ENCODE measurements around the gene IER2. TPM values are rescaled to one million over a fixed set of nuclear protein-coding genes. Genes with fewer than 3 reads are reported as not detected.
"Not testable (repeated sequence)": the region's sequence is repeated elsewhere in the genome, so short reads cannot be mapped to it uniquely, and the experiment has no call there.

IER2 gene
- total and polyA plus RNA-seq, 8 donors, result 44.6 to 408 (median 115) TPM

GRCh38 chr19:13162724-13163608, 12.8 kb downstream of the IER2 start:
- DNase-seq (peak; percentile 96 to 99 (median 99)), ATAC-seq (peak; percentile 86)
- H3K9me3 ChIP-seq, result no peaks in the 10 kb centered on the region
- TF ChIP-seq CTCF (IDR thresholded peaks at IDR 0.05), result peak in 1 of 2 donors; percentile 10
- H3K27ac ChIP-seq, result peak overlapping the region; percentile 96 to 97
- peak overlapping the region; percentile 17 to 41 for H3K4me3 ChIP-seq
- H3K4me1 ChIP-seq, result peaks cover 35 to 79% of the 10 kb centered on the region in 2 donors
- no peaks in the 10 kb centered on the region for H3K27me3 ChIP-seq
- intact Hi-C loops (cut with DNase I), result no loop called here
- H3K36me3 ChIP-seq, result no peaks in the 10 kb centered on the region

DNA sequence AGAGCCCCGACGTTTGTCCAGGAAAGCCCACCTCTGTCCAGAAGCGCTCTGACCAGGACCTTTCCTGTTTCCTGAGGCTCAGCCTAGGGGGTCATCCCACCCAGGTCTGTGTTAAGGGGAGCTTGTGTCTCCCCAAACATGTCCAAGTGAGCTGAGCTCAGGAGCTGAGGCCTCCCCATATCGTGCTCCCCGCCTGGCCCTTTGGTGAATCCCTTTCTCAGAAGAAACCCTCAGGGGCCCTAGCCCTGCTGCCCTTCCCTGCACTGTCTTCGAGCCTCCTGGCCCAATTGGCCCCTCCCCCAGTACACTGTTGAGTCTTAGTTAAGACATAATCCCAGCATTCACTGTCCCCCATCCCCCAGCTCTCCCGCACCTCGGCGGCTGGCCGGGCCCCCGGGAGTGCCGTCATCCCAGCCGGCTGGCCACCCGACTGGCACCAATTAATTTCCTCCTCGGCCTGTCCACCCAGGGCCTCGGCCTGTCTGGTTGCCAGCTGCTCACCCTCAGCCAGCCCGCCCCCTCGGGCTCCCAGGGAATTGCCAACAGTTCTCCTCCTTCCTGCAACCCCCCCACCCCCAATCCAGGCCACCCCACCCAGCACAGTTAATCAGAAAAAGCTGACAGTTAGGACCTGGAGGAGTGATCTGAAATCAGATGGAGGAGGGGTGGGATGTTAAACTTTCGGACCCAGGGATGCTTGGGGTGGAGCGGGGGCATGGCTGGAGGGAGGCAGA, 13.6 kb downstream of the IER2 start:
- peak; percentile 45 for ATAC-seq
- no peaks in the 10 kb centered on the region for H3K36me3 ChIP-seq
- DNase-seq, result peak; percentile 78 to 91 (median 87)
- peak overlapping the region; percentile 96 to 97 for H3K27ac ChIP-seq
- H3K4me1 ChIP-seq, result peaks cover 35 to 87% of the 10 kb centered on the region in 2 donors
- peak overlapping the region; percentile 17 to 41 for H3K4me3 ChIP-seq
- TF ChIP-seq CTCF (IDR thresholded peaks at IDR 0.05), result no peak
- no peaks in the 10 kb centered on the region for H3K27me3 ChIP-seq
- H3K9me3 ChIP-seq, result no peaks in the 10 kb centered on the region
- intact Hi-C loops (cut with DNase I), result no loop called here

GRCh38 chr19:13164343-13165161, 14.3 kb downstream of the IER2 start:
- DNase-seq (peak; percentile 63 to 97 (median 88)), ATAC-seq (peak; percentile 0)
- intact Hi-C loops (cut with DNase I), result no loop called here
- Histone ChIP-seq H3K36me3 (no peaks in the 10 kb centered on the region), H3K27ac (peak overlapping the region; percentile 96 to 97), H3K4me1 (peaks cover 35 to 94% of the 10 kb centered on the region in 2 donors), H3K9me3 (no peaks in the 10 kb centered on the region), H3K27me3 (no peaks in the 10 kb centered on the region), H3K4me3 (peak overlapping the region in 1 of 2 donors; percentile 41)
- TF ChIP-seq CTCF (IDR thresholded peaks at IDR 0.05), result no peak

DNA sequence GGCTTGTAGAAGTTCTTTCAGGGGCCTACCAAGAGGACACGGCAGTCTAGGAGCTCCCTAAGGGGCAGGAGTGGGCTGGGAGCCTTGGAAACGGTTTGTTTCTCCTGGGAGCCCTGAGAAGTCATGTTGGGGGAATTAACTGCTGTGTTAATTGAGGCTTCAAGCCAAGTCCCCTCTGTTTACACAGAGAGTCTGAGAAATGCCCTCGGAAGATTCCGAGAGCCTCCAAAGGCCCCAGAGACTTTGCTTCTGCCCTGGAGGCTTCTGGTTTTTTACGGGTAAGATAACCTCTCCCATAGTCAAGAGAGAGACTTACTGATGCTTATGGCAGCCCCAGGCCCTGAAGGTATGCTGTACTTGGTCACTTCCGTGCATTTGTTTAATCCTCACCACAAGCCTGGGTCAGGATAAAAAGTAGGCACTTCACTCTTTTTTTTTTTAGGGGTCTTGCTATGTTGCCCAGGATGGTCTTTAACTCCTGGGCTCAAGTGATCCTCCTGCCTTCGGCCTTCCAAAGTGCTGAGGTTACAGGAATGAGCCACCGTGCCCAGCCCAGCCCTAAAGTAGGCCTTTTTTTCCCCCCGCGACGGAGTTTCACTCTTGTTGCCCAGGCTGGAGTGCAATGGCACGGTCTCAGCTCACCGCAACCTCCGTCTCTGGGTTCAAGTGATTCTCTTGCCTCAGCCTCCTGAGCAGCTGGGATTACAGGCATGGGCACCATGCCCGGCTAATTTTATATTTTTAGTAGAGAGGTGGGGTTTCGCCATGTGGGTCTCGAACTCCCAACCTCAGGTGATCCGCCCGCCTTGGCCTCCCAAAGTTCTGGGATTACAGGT, 15.2 kb downstream of the IER2 start:
- ATAC-seq (no peak), DNase-seq (peak in 2 of 4 donors; percentile 18 to 41)
- Histone ChIP-seq H3K27me3 (no peaks in the 10 kb centered on the region), H3K36me3 (no peaks in the 10 kb centered on the region), H3K9me3 (no peaks in the 10 kb centered on the region), H3K27ac (peak overlapping the region; percentile 96 to 97), H3K4me3 (no peak overlapping the region), H3K4me1 (peaks cover 35 to 97% of the 10 kb centered on the region in 2 donors)
- TF ChIP-seq CTCF (IDR thresholded peaks at IDR 0.05), result no peak
- intact Hi-C loops (cut with DNase I), result no loop called here

DNA sequence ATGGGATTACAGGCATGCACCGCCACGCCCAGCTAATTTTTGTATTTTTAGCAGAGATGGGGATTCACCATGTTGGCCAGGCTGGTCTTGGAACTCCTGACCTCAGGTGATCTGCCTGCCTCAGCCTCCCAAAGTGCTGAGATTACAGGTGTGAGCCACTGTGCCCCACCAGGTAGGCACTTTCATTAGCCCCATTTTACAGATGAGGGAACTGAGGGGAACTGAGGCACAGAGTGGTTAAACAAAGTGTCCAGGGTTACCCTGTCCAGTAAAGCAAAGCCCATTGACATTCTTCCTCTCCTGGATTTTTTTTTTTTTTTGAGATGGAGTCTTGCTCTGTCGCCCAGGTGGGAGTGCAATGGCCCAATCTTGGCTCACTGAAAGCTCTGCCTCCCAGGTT, 15.9 kb downstream of the IER2 start:
- H3K4me3 ChIP-seq; ATAC-seq; H3K27me3 ChIP-seq; H3K9me3 ChIP-seq; DNase-seq; intact Hi-C loops (cut with DNase I); H3K36me3 ChIP-seq: not testable (repeated sequence)
- H3K4me1 ChIP-seq, result peaks cover 35 to 97% of the 10 kb centered on the region in 2 donors
- H3K27ac ChIP-seq, result peak overlapping the region; percentile 3 to 97
